A673 (cell line): ENCODE results near the gene RERE.

Experiments
- CTCF ChIP-seq: fragments of 300-800, 200-600 bp; sonication (generic); conservative IDR thresholded peaks from 2 replicates; pipeline ENCODE4 v1.5.1; 2017; ENCODE audit warnings: low read depth, mild to moderate bottlenecking, antibody characterized with exemption, low read length, moderate library complexity, mixed read lengths
- EZH2 ChIP-seq: fragments of 200-600 bp; sonication (generic); IDR thresholded peaks from 2 replicates; pipeline ENCODE4 v1.6.1; 2017; ENCODE audit warnings: borderline replicate concordance, low read depth, mild to moderate bottlenecking, mixed read lengths, antibody characterized with exemption, low read length; ENCODE audit not compliant: poor library complexity, severe bottlenecking

GRCh38 chr1:8704866-8705506, 112.5 kb downstream of the RERE start:
- no peak for TF ChIP-seq CTCF
- TF ChIP-seq EZH2 = no peak
